AG04449 (cell line): ENCODE results near the gene ATP6V0A4.

Experiments
- CTCF ChIA-PET: fragments of 350-600 bp; formaldehyde crosslinking; extraction: SDS; loops from one replicate; lab custom pipeline; 2021; ENCODE audit warnings: antibody characterized with exemption; lab: Yijun Ruan, JAX
- POLR2A ChIA-PET: fragments of 400-600, 350-600 bp; formaldehyde crosslinking; extraction: SDS; loops from one replicate; lab custom pipeline; 2020; ENCODE audit warnings: antibody characterized with exemption, inconsistent platforms; lab: Yijun Ruan, JAX
- DNase-seq: peaks from one replicate; pipeline ENCODE4 v3.0.0-alpha.2; 2010; ENCODE audit warnings: low read depth, low spot score
- H3K4me3 ChIP-seq: 2 replicates; pipeline ENCODE4 v1.5.1; 2011; ENCODE audit warnings: low read depth, mild to moderate bottlenecking, control low read depth, low read length
- CTCF ChIP-seq: IDR thresholded peaks from one replicate; pipeline ENCODE4 v1.5.1; 2011; ENCODE audit warnings: mild to moderate bottlenecking, moderate library complexity, low read length, control low read depth, inconsistent platforms; ENCODE audit not compliant: insufficient read depth; ENCODE audit errors: missing control alignments

Gene ATP6V0A4

GRCh38 chr7:138710536-138711385 lies 87.2 kb downstream of the ATP6V0A4 start:
- CTCF ChIA-PET: no interaction called here
- no peak overlapping the region for H3K4me3 ChIP-seq
- no peak for DNase-seq
- POLR2A ChIA-PET: no interaction called here
- TF ChIP-seq CTCF: no peak

GRCh38 chr7:138705167-138705566 lies 92.8 kb downstream of the ATP6V0A4 start:
- ChIA-PET CTCF (interaction anchor here (0.8 kb wide), 1 partner anchor 34 kb away, joined by 3 read pairs; no protein-coding TSS in a partner anchor), POLR2A (no interaction called here)
- no peak overlapping the region for H3K4me3 ChIP-seq
- TF ChIP-seq CTCF: no peak
- no peak for DNase-seq

GRCh38 chr7:138701537-138701923 lies 96.5 kb downstream of the ATP6V0A4 start:
- POLR2A ChIA-PET: no interaction called here
- DNase-seq: no peak
- H3K4me3 ChIP-seq: no peak overlapping the region
- CTCF ChIA-PET: no interaction called here
- TF ChIP-seq CTCF: no peak

GRCh38 chr7:138700857-138701536 lies 97.0 kb downstream of the ATP6V0A4 start, which contains the start of gene SVOPL:
Gene SVOPL (minus strand): TSS chr7:138701362. CDS start chr7:138679045, 22,317 bp downstream.
- H3K4me3 ChIP-seq: no peak within 1 kb of the TSS
- TF ChIP-seq CTCF: no peak
- DNase-seq: no peak
- ChIA-PET CTCF (no interaction called here), POLR2A (no interaction called here)

GRCh38 chr7:138699661-138700060 lies 98.3 kb downstream of the ATP6V0A4 start:
- CTCF ChIA-PET: no interaction called here
- POLR2A ChIA-PET: no interaction called here
- no peak for TF ChIP-seq CTCF

GRCh38 chr7:138698281-138698680 lies 99.7 kb downstream of the ATP6V0A4 start:
- TF ChIP-seq CTCF: no peak
- CTCF ChIA-PET: no interaction called here
- POLR2A ChIA-PET: no interaction called here

More at GRCh38 chr7:138699661-138700060, 98.3 kb downstream of the ATP6V0A4 start:
- H3K4me3 ChIP-seq: no peak overlapping the region
- DNase-seq: no peak

More at GRCh38 chr7:138698281-138698680, 99.7 kb downstream of the ATP6V0A4 start:
- no peak overlapping the region for H3K4me3 ChIP-seq
- no peak for DNase-seq
